Stimulated activated CD8-positive, alpha-beta memory T cell treated with anti-CD3 and anti-CD28 coated beads, Interleukin-2, amount 100 ng/mL, for 48 hours (primary cell): ENCODE results near the gene GNB1.
"Not testable (repeated sequence)": the region's sequence is repeated elsewhere in the genome, so short reads cannot be mapped to it uniquely, and the experiment has no call there.

Experiments used
- DNase-seq, 2 donors: peaks; one replicate each; pipeline ENCODE4 v3.0.0-alpha.2; 2020; ENCODE audit warnings: low read depth in 2 of 2

The GNB1 gene

DNA sequence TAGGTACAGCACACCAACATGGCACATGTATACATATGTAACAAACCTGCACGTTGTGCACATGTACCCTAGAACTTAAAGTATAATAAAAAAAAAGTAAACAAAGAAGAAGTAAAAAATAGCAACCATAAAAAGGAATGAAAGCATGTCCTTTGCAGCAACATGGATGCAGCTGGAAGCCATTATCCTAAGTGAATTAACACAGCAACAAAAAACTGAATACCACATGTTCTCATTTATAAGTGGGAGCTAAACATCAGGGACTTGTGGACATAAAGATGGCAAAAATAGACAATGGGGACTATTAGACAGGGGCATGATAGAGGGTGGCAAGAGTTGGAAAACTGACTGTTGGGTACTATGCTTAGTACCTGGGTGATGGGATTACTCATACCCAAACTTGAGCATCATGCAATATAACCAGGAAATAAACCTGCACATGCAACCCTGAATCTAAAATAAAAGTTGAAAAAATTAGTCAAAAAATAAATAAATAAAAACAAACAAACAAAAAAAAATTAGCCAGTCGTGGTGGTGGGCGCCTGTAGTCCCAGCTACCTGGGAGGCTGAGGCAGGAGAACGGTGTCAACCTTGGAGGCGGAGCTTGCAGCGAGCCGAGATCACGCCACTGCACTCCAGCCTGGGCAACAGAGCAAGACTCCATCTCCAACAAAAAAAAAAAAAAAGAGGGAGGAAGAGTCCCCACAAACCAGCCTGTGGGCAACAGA is 30.8 kb downstream of the GNB1 start:
- not testable (repeated sequence) for DNase-seq

DNA sequence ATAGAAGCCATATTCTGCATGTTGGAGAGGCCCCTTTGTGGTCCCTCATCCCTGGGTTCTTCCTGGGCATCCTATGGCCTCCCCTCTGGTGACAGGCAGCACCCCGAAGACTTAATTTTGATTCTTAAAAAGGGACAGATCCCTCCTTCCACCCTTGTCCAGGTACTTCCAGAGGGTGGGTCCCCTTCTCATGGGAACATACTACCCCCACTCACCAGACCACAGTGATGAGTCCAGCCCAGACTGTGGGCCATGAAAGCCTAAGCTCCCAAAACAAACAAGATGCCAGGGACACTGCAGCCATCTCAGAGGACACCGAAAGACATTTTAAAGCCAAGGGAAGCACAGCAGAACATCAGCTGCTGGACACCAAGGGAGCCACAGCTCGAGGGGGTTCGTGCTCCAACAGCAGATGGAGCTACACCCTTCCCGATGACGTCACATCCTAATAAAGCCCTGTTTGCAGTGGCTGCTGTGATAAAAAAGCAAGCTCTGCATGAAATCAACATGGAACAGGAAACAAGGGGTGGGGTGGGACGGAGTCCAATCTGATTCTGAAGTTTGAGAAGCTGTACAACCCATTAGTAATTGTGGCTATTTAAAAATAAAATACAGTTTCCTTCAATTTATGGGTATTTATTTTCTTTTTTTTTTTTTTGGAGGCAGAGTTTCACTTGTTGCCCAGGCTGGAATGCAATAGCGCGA is 32.4 kb downstream of the GNB1 start:
- no peak for DNase-seq

DNA sequence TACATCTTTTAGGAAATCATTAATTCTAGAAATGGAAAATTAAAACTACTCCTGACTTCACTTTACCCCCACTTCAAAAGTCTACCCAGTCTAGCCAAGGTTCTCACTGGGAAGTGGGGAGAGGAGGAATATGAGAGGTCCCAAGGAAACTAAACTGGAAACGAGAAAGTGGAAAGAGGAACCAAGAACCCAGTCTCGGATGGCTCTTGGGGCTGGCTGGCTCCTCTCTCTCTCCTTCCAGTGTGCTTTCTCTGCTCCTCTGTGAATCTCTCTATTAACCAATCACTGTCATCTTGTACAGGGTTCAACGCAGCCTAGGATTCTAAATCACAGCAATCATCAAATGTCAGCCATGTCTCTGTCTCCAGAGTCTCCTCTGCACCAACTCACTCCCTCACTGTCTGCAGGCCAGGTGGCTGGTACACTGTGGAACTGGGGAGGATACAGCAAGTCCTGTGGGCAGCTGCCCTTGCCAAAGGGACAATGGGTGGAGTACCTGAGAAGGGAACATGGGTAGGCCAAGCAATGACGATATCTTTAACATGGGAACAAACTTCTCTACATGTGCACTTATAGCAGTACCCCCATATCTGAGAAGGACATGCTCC is 33.7 kb downstream of the GNB1 start:
- DNase-seq = no peak

GRCh38 chr1:1856161-1856560 is 34.7 kb downstream of the GNB1 start:
- DNase-seq = not testable (repeated sequence)

DNA sequence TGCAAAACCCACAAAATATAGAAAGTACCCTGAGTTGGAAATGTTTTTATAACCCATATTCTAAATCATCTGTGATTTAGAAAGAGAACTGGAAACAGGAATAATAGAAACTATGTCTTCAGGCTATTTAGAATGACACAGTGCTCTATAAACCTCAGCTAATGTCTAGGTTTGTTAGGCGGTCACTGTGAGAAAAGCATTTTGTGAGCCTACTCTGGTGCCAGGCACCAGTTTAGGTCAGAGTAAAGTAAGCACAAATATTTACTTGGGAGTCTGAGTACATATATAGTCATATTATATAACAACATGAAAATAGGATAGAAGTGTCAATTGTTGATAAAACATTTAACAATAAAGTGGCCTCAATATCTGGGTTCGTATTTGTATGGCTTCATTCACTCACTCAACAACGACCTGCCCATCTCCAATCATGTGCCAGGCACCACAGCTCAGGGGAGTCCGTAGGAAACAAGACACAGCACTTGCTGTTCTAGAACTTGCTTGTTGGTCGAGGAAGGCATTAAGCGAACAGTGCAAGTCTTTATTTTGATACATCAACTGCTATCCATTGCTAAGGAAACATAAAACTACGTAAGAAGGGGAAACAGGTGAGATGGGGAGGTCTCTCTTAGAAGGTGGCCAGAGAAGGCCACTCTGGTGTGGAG is 37.2 kb downstream of the GNB1 start:
- DNase-seq = no peak

GRCh38 chr1:1852619-1853414 is 38.1 kb downstream of the GNB1 start:
- DNase-seq = no peak

GRCh38 chr1:1847890-1848289 is 43.0 kb downstream of the GNB1 start:
- DNase-seq = no peak

GRCh38 chr1:1847061-1847850 is 43.6 kb downstream of the GNB1 start:
- DNase-seq = no peak

DNA sequence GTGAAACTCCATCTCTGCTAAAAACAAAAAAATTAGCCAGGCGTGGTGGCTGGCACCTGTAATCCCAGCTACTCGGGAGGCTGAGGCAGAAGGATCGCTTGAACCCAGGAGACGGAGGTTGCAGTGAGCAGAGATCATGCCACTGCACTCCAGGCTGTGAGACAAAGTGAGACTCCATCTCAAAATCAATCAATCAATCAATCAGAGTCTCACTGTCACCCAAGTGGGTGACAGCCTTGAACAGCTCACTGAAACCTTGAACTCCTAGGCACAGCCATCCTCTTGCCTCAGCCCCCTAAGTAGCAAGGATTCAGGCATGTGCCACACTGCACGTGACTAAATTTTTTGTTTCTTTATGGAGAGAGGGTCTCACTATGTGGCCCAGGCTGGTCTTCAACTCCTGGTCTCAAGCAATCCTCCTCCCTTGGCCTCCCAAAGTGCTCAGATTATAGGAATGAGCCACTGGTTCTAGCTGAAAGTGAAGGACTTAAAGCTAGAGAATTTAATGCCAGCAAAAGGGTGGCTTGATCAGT is 44.4 kb downstream of the GNB1 start:
- DNase-seq = no peak

- no peak for DNase-seq
Measured at GRCh38 chr1:1842360-1843146, 48.3 kb downstream of the GNB1 start.

DNA sequence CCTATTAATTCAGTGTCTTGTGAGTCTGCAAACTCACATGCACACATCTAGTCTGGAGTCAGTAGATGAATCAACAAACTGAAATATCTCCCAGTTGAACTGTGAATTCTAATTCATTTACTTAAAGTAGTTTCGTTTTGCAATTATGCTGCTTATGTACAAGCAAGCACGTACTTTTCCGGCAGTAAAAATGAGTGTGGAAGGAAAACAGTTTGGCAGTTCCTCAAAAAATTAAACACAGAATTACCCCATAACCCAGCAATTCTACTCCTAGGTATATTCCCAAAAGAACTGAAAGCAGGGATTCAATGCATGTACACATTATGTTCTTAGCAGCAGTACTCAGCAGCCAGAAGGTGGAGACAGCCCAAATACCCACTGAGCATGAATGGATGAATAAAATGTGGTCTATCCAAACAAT is 49.3 kb downstream of the GNB1 start:
- DNase-seq = no peak

DNA sequence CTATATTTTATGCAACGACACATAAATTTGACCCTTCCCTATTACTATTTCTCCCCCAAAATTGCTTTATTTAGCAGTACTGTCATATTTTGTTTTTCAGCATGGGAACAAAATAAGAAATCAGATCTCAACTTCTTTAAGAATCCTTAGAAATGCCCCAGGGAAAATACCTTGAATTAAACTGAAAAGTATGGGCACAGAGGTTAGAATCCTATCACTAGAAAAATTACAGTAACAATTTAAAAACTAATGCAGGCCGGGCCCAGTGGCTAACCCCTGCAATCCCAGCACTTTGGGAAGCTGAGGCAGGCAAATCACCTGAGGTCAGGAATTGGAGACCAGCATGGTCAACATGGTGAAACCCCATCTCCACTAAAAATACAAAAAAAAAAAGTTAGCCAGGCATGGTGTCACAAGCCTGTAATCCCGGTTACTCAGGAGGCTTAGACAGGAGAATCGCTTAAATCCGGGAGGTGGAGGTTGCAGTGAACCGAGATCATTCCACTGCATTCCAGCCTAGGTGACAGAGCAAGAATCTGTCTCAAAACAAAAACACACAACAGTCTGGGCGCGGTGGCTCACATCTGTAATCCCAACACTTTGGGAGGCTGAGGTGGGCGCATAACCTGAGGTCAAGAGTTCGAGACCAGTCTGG is 51.4 kb downstream of the GNB1 start:
- DNase-seq = no peak

GRCh38 chr1:1836119-1836518 is 54.8 kb downstream of the GNB1 start:
- DNase-seq = no peak

- no peak for DNase-seq
Measured at GRCh38 chr1:1835546-1835945, 55.3 kb downstream of the GNB1 start.

DNA sequence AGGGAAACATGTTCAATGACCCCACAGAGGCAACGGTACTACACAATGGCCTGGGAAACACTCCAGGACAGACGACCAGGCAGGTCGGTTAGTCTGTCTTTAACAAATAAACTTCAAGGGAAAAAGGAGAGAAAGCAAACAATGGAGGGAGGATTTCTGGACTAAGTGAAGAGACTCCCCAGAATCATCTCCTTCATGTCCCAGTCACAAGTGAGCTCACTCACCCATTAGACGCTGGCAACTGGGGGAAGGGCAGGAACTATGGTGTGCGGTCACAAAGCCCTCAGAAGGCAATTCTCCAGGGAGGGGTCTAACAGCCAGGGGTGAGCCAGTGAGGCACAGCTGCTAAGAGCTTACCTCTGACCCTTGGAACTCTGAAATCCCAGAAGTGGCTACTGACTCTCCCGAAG is 57.0 kb downstream of the GNB1 start:
- no peak for DNase-seq

DNA sequence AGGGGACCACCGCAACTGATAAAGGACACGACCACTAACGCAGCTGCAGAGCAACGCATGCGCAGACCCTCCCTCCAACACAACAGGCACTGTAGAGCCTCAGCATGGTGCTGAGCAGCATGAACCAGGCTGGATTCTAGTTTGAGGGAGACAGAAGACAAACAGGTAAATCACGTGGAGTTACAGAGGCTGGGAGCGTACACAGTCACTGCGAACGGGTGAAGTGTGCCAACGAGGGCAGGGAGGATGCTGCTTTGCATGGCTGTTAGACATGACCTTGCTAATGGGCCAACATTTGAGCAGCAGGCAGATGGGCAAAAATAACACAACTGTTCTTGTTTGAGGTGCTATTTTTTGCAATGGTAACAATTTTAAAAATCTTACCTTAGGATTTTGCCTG is 57.4 kb downstream of the GNB1 start:
- DNase-seq = no peak

- DNase-seq = no peak
Measured at GRCh38 chr1:1832820-1833219, 58.1 kb downstream of the GNB1 start.

GRCh38 chr1:1832166-1832565 is 58.7 kb downstream of the GNB1 start:
- DNase-seq = no peak
